Stomach (tissue), 9 donors: ENCODE measurements around the gene AIM2. TPM values are rescaled to one million over a fixed set of nuclear protein-coding genes. Genes with fewer than 3 reads are reported as not detected.
A peak's percentile ranks its signal among the peaks of the same experiment; 100 is the strongest.
"Not testable (repeated sequence)": the region's sequence is repeated elsewhere in the genome, so short reads cannot be mapped to it uniquely, and the experiment has no call there.

Source experiments
- DNase-seq, 2 donors: peaks; one replicate each; pipeline versions ENCODE4 v3.0.0 to v3.0.0-alpha.2; 2013 to 2019
- H3K27ac ChIP-seq, 5 donors: fragments of 200-600 bp in 4 of 5; sonication (generic) in 4 of 5; one replicate each; pipeline ENCODE4 v1.5.1; 2013 to 2019; ENCODE audit warnings: mild to moderate bottlenecking in 1 of 5, moderate library complexity in 1 of 5
- H3K27me3 ChIP-seq, 3 donors: fragments of 200-600 bp; sonication (generic); one replicate each; pipeline ENCODE4 v1.5.1; 2017 to 2019; ENCODE audit warnings: mixed run types in 1 of 3
- H3K36me3 ChIP-seq, 4 donors: fragments of 200-600 bp; sonication (generic); 1 replicate in 3 of 4; 2 replicates in 1 of 4; pipeline ENCODE4 v1.5.1; 2016 to 2019
- H3K4me1 ChIP-seq, 4 donors: fragments of 200-600 bp; sonication (generic); one replicate each; pipeline ENCODE4 v1.5.1; 2016 to 2019
- H3K4me3 ChIP-seq, 4 donors: fragments of 200-600 bp; sonication (generic) in 3 of 4; one replicate each; pipeline ENCODE4 v1.5.1; 2016 to 2019; ENCODE audit warnings: mild to moderate bottlenecking in 1 of 4
- H3K9me3 ChIP-seq, 4 donors: fragments of 200-600 bp; sonication (generic); one replicate each; pipeline ENCODE4 v1.5.1; 2016 to 2019
- EP300 ChIP-seq: sonication (generic); formaldehyde crosslinking; IDR thresholded peaks from one replicate; pipeline ENCODE4 v1.6.1; 2017; ENCODE audit warnings: antibody characterized with exemption
- POLR2A ChIP-seq, 4 donors: fragments of 450-650 bp; IDR thresholded peaks; one replicate each; pipeline ENCODE4 v1.6.1; 2016; ENCODE audit warnings: antibody characterized with exemption in 4 of 4, control low read depth in 2 of 4, mild to moderate bottlenecking in 1 of 4, moderate library complexity in 1 of 4
- POLR2AphosphoS5 ChIP-seq, 3 donors: sonication (generic); formaldehyde crosslinking; IDR thresholded peaks; one replicate each; pipeline ENCODE4 v1.6.1; 2016; ENCODE audit warnings: antibody characterized with exemption in 3 of 3
- WGBS, 5 donors: extraction: QIAGEN DNeasy Blood & Tissue Kit in 3 of 5; methylation state at CpG; one replicate each; pipeline versions ENCODE4 v1.1.5 to v1.1.7; 2013 to 2018; 5-methylcytosine and 5-hydroxymethylcytosine counted together
- intact Hi-C: fragments of 100-400 bp; cut with DNase I; formaldehyde crosslinking; loops from one replicate; pipeline ENCODE4 v1.15.1; 2023; ENCODE audit warnings: low total_unique reads
- polyA plus RNA-seq, 3 donors: library from polyadenylated mRNA; stranded (reverse); fragments of 200-250 nt; gene quantifications; one replicate each; pipeline ENCODE4 v1.2.3, GENCODE V29; 2013
- total RNA-seq, 5 donors: library from RNA; depleted of rRNA; stranded (reverse); fragments of >200 nt; gene quantifications; one replicate each; pipeline versions ENCODE4 v1.1.0 to v1.2.3, GENCODE V29; 2014 to 2016
- TF ChIP-seq, protein P1 (sequence below), 7 experiments: fragments of 450-650 bp in 4 of 7; fragments of 200-600 bp in 3 of 7; sonication (generic) in 3 of 7; IDR thresholded peaks; one replicate each; pipeline ENCODE4 v1.5.1; 2016 to 2019; ENCODE audit warnings: antibody characterized with exemption in 7 of 7, control low read depth in 2 of 7, mild to moderate bottlenecking in 1 of 7
- donor health status: healthy with polysubstance abuse.
- donor health status: Bipolar disorder and iron deficiency.
- donor health status: healthy.

The AIM2 gene
- total and polyA plus RNA-seq, 8 donors = 0.50 to 4.4 (median 1.6) TPM; not detected in 4

- DNase-seq = no peak
- intact Hi-C loops = no loop called here
- Histone ChIP-seq H3K27me3 (no peaks in the 10 kb centered on the region), H3K4me3 (no peak overlapping the region), H3K4me1 (no peaks in the 10 kb centered on the region), H3K27ac (no peak overlapping the region), H3K9me3 (no peaks in the 10 kb centered on the region), H3K36me3 (no peaks in the 10 kb centered on the region)
- TF ChIP-seq POLR2A (IDR thresholded peaks at IDR 0.05) = no peak
- no peak for TF ChIP-seq POLR2AphosphoS5 (IDR thresholded peaks at IDR 0.05)
- TF ChIP-seq, protein P1, sequence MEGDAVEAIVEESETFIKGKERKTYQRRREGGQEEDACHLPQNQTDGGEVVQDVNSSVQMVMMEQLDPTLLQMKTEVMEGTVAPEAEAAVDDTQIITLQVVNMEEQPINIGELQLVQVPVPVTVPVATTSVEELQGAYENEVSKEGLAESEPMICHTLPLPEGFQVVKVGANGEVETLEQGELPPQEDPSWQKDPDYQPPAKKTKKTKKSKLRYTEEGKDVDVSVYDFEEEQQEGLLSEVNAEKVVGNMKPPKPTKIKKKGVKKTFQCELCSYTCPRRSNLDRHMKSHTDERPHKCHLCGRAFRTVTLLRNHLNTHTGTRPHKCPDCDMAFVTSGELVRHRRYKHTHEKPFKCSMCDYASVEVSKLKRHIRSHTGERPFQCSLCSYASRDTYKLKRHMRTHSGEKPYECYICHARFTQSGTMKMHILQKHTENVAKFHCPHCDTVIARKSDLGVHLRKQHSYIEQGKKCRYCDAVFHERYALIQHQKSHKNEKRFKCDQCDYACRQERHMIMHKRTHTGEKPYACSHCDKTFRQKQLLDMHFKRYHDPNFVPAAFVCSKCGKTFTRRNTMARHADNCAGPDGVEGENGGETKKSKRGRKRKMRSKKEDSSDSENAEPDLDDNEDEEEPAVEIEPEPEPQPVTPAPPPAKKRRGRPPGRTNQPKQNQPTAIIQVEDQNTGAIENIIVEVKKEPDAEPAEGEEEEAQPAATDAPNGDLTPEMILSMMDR (IDR thresholded peaks at IDR 0.05) = no peak
- no peak for TF ChIP-seq EP300
- WGBS, 5 donors = 52 to 69% (median 66%) methylated on average over 4 of the region's 4 CpGs
These were observed 43.8 kb upstream of the AIM2 start for GRCh38 chr1:159120317-159120716.

- no peak for DNase-seq
- H3K4me1 ChIP-seq = no peaks in the 10 kb centered on the region
- H3K36me3 ChIP-seq = no peaks in the 10 kb centered on the region
- intact Hi-C loops = no loop called here
- TF ChIP-seq, protein P1 (IDR thresholded peaks at IDR 0.05) = no peak
- TF ChIP-seq POLR2A (IDR thresholded peaks at IDR 0.05) = no peak
- no peak for TF ChIP-seq POLR2AphosphoS5 (IDR thresholded peaks at IDR 0.05)
- TF ChIP-seq EP300 = no peak
- H3K27ac ChIP-seq = peak overlapping the region in 1 of 5 donors; percentile 8
- H3K27me3 ChIP-seq = no peaks in the 10 kb centered on the region
- WGBS, 5 donors = 10 to 29% (median 22%) methylated on average over 1 of the region's 1 CpG
- H3K4me3 ChIP-seq = no peak overlapping the region
- H3K9me3 ChIP-seq = no peaks in the 10 kb centered on the region
These were observed 37.2 kb upstream of the AIM2 start for GRCh38 chr1:159113596-159114433.

- 72 to 83% (median 78%) methylated on average over 3 of the region's 3 CpGs for WGBS, 5 donors
- intact Hi-C loops, H3K9me3 ChIP-seq, H3K4me3 ChIP-seq, H3K27ac ChIP-seq, H3K4me1 ChIP-seq, DNase-seq, H3K36me3 ChIP-seq: not testable (repeated sequence)
- peaks cover 0 to 15% (median 3%) of the 10 kb centered on the region in 3 donors for H3K27me3 ChIP-seq
These were observed 26.5 kb upstream of the AIM2 start for GRCh38 chr1:159103021-159103420.

- no peak overlapping the region for H3K27ac ChIP-seq
- H3K27me3 ChIP-seq = peaks cover 0 to 8% (median 0%) of the 10 kb centered on the region in 3 donors
- 60 to 80% (median 75%) methylated on average over 1 of the region's 1 CpG for WGBS, 5 donors
- TF ChIP-seq POLR2AphosphoS5 (IDR thresholded peaks at IDR 0.05) = no peak
- TF ChIP-seq, protein P1 (IDR thresholded peaks at IDR 0.05) = no peak
- TF ChIP-seq POLR2A (IDR thresholded peaks at IDR 0.05) = no peak
- no peak for TF ChIP-seq EP300
- H3K36me3 ChIP-seq = no peaks in the 10 kb centered on the region
- H3K4me1 ChIP-seq = no peaks in the 10 kb centered on the region
- no peak overlapping the region for H3K4me3 ChIP-seq
- no peak for DNase-seq
- H3K9me3 ChIP-seq = no peaks in the 10 kb centered on the region
- intact Hi-C loops = no loop called here
These were observed 24.0 kb upstream of the AIM2 start for GRCh38 chr1:159100589-159100988.

GRCh38 chr1:159098596-159098995 is 22.0 kb upstream of the AIM2 start:
- no peaks in the 10 kb centered on the region for H3K27me3 ChIP-seq
- H3K4me3 ChIP-seq = no peak overlapping the region
- no peaks in the 10 kb centered on the region for H3K9me3 ChIP-seq
- intact Hi-C loops = no loop called here
- no peak for DNase-seq
- 46 to 67% (median 63%) methylated on average over 3 of the region's 3 CpGs for WGBS, 5 donors
- no peaks in the 10 kb centered on the region for H3K36me3 ChIP-seq
- TF ChIP-seq POLR2A (IDR thresholded peaks at IDR 0.05) = no peak
- TF ChIP-seq POLR2AphosphoS5 (IDR thresholded peaks at IDR 0.05) = no peak
- TF ChIP-seq EP300 = no peak
- TF ChIP-seq, protein P1 (IDR thresholded peaks at IDR 0.05) = no peak
- no peak overlapping the region for H3K27ac ChIP-seq
- no peaks in the 10 kb centered on the region for H3K4me1 ChIP-seq
